PC-3 (cell line): ENCODE data around the gene GPSM3.

ENCODE experiments used
- EZH2 ChIP-seq: fragments of 300-600 bp; sonication (generic); IDR thresholded peaks from one replicate; pipeline ENCODE4 v1.6.1; 2017; ENCODE audit warnings: antibody characterized with exemption, mild to moderate bottlenecking, low read length; ENCODE audit not compliant: unreplicated experiment
- EZH2phosphoT487 ChIP-seq: fragments of 300-600 bp; sonication (generic); IDR thresholded peaks from 2 replicates; pipeline ENCODE4 v1.6.1; 2018; ENCODE audit warnings: mild to moderate bottlenecking, antibody characterized with exemption, low read length, borderline replicate concordance
- TF ChIP-seq, protein P1 (sequence below): fragments of 300-600 bp; sonication (generic); conservative IDR thresholded peaks from 2 replicates; pipeline ENCODE4 v1.5.1; 2017; ENCODE audit warnings: antibody characterized with exemption, low read depth, mild to moderate bottlenecking, low read length

DNA sequence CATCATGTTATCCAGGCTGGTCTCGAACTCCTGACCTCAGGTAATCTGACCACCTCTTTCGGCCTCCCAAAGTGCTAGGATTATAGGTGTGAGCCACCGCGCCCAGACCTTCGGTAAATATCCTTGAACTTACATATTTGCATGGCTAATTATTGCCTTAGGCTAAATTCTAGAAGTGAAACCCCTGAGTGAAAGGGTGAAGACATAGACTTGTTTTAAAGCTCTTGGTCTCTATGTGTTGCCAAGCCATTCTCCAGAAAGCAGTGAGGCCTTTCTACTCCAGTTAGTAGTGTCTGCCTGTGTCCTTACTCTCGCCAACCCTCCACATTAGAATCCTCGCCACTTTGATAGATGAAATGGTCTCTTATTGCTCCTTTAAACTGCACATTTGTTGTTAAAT is 34.0 kb upstream of the GPSM3 start:
- TF ChIP-seq, protein P1, sequence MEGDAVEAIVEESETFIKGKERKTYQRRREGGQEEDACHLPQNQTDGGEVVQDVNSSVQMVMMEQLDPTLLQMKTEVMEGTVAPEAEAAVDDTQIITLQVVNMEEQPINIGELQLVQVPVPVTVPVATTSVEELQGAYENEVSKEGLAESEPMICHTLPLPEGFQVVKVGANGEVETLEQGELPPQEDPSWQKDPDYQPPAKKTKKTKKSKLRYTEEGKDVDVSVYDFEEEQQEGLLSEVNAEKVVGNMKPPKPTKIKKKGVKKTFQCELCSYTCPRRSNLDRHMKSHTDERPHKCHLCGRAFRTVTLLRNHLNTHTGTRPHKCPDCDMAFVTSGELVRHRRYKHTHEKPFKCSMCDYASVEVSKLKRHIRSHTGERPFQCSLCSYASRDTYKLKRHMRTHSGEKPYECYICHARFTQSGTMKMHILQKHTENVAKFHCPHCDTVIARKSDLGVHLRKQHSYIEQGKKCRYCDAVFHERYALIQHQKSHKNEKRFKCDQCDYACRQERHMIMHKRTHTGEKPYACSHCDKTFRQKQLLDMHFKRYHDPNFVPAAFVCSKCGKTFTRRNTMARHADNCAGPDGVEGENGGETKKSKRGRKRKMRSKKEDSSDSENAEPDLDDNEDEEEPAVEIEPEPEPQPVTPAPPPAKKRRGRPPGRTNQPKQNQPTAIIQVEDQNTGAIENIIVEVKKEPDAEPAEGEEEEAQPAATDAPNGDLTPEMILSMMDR: no peak
- TF ChIP-seq EZH2phosphoT487 (no peak), EZH2 (no peak)
